H9 (cell line): ENCODE data around the gene GPC4. TPM values are rescaled to one million over a fixed set of nuclear protein-coding genes. Genes with fewer than 3 reads are reported as not detected.

Source experiments
- DNase-seq: peaks from one replicate; pipeline ENCODE4 v3.0.0-alpha.2; 2017
- H2AFZ ChIP-seq: one replicate; pipeline ENCODE4 v1.6.1; 2013; ENCODE audit warnings: mild to moderate bottlenecking, low read length, control low read depth, moderate library complexity
- H2AK5ac ChIP-seq: 2 replicates; pipeline ENCODE4 v1.6.1; 2013; ENCODE audit warnings: low read length, control low read depth, mixed read lengths; ENCODE audit not compliant: insufficient read length
- H2BK120ac ChIP-seq: one replicate; pipeline ENCODE4 v1.6.1; 2013; ENCODE audit warnings: low read depth, mild to moderate bottlenecking, low read length, control low read depth, inconsistent platforms; ENCODE audit not compliant: poor library complexity, severe bottlenecking
- H2BK12ac ChIP-seq: 2 replicates; pipeline ENCODE4 v1.6.1; 2013; ENCODE audit warnings: low read length, control low read depth, mixed read lengths, low read depth; ENCODE audit not compliant: insufficient read length
- H2BK15ac ChIP-seq: 2 replicates; pipeline ENCODE4 v1.6.1; 2013; ENCODE audit warnings: low read depth, low read length, control low read depth
- H2BK20ac ChIP-seq: one replicate; pipeline ENCODE4 v1.6.1; 2013; ENCODE audit warnings: low read depth, mild to moderate bottlenecking, low read length, control low read depth, inconsistent platforms; ENCODE audit not compliant: poor library complexity, severe bottlenecking
- H2BK5ac ChIP-seq: 2 replicates; pipeline ENCODE4 v1.6.1; 2013; ENCODE audit warnings: low read length, control low read depth, mixed read lengths; ENCODE audit not compliant: insufficient read length
- H3K14ac ChIP-seq: 2 replicates; pipeline ENCODE4 v1.6.1; 2013; ENCODE audit warnings: low read length, control low read depth; ENCODE audit not compliant: insufficient read depth
- H3K18ac ChIP-seq: 2 replicates; pipeline ENCODE4 v1.6.1; 2013; ENCODE audit warnings: low read depth, mild to moderate bottlenecking, mixed read lengths, low read length, control low read depth; ENCODE audit not compliant: insufficient read length
- H3K23ac ChIP-seq: 2 replicates; pipeline ENCODE4 v1.6.1; 2013; ENCODE audit warnings: low read length, control low read depth, mixed read lengths, low read depth; ENCODE audit not compliant: insufficient read length
- H3K23me2 ChIP-seq: 2 replicates; pipeline ENCODE4 v1.6.1; 2013; ENCODE audit warnings: low read depth, mild to moderate bottlenecking, mixed read lengths, low read length, control low read depth; ENCODE audit not compliant: insufficient read length, poor library complexity, severe bottlenecking
- H3K27ac ChIP-seq: 2 replicates; pipeline ENCODE4 v1.5.1; 2013; ENCODE audit warnings: low read length, control low read depth, mixed read lengths, low read depth; ENCODE audit not compliant: insufficient read length
- H3K27me3 ChIP-seq: 2 replicates; pipeline ENCODE4 v1.6.1; 2013; ENCODE audit warnings: low read length, control low read depth, inconsistent platforms; ENCODE audit not compliant: insufficient read depth
- H3K4ac ChIP-seq: 2 replicates; pipeline ENCODE4 v1.6.1; 2013; ENCODE audit warnings: low read depth, mild to moderate bottlenecking, control low read depth, inconsistent platforms, low read length, moderate library complexity
- H3K4me1 ChIP-seq: 2 replicates; pipeline ENCODE4 v1.6.1; 2013; ENCODE audit warnings: low read length, control low read depth, inconsistent platforms; ENCODE audit not compliant: insufficient read depth
- H3K4me2 ChIP-seq: 2 replicates; pipeline ENCODE4 v1.6.1; 2013; ENCODE audit warnings: low read length, control low read depth, mixed read lengths; ENCODE audit not compliant: insufficient read length, insufficient read depth
- H3K56ac ChIP-seq: 2 replicates; pipeline ENCODE4 v1.6.1; 2013; ENCODE audit warnings: low read depth, mild to moderate bottlenecking, mixed read lengths, low read length, control low read depth; ENCODE audit not compliant: insufficient read length
- H3K79me1 ChIP-seq: 2 replicates; pipeline ENCODE4 v1.6.1; 2013; ENCODE audit warnings: low read depth, mild to moderate bottlenecking, moderate library complexity, low read length, control low read depth, inconsistent platforms; ENCODE audit not compliant: insufficient read depth, poor library complexity, severe bottlenecking
- H3K79me2 ChIP-seq: 2 replicates; pipeline ENCODE4 v1.6.1; 2013; ENCODE audit warnings: low read length, control low read depth, inconsistent platforms; ENCODE audit not compliant: insufficient read depth
- H3K9ac ChIP-seq: 2 replicates; pipeline ENCODE4 v1.6.1; 2013; ENCODE audit warnings: low read length, control low read depth, mixed read lengths; ENCODE audit not compliant: insufficient read length; ENCODE audit errors: extremely low read depth
- H3K9me3 ChIP-seq: one replicate; pipeline ENCODE4 v1.6.1; 2013; ENCODE audit warnings: low read depth, low read length, inconsistent platforms; ENCODE audit not compliant: control insufficient read depth
- H3T11ph ChIP-seq: one replicate; pipeline ENCODE4 v1.6.1; 2013; ENCODE audit warnings: mild to moderate bottlenecking, low read length, control low read depth, inconsistent platforms
- H4K20me1 ChIP-seq: one replicate; pipeline ENCODE4 v1.6.1; 2013; ENCODE audit not compliant: control insufficient read depth, insufficient read length, insufficient read depth
- H4K5ac ChIP-seq: 2 replicates; pipeline ENCODE4 v1.6.1; 2013; ENCODE audit warnings: low read depth, mild to moderate bottlenecking, mixed read lengths, low read length, control low read depth; ENCODE audit not compliant: insufficient read length
- H4K8ac ChIP-seq: replicated peaks from 2 replicates; pipeline ENCODE4 v1.6.1; 2013; ENCODE audit warnings: low read length, control low read depth, mixed read lengths, low read depth; ENCODE audit not compliant: insufficient read length
- H4K91ac ChIP-seq: 2 replicates; pipeline ENCODE4 v1.6.1; 2013; ENCODE audit warnings: low read depth, mild to moderate bottlenecking, moderate library complexity, mixed read lengths, low read length, control low read depth; ENCODE audit not compliant: insufficient read length
- H3K27ac Mint-ChIP-seq, 3 experiments: 2 replicates in 2 of 3; 3 replicates in 1 of 3; pipeline ENCODE4 v1.8.0; 2020 to 2021; ENCODE audit warnings: mixed read lengths in 3 of 3, mild to moderate bottlenecking in 1 of 3, moderate library complexity in 1 of 3
- H3K27me3 Mint-ChIP-seq: 2 replicates; pipeline ENCODE4 v1.8.0; 2021; ENCODE audit warnings: low read depth, mild to moderate bottlenecking, moderate library complexity, mixed read lengths
- H3K36me3 Mint-ChIP-seq, 3 experiments: 2 replicates in 2 of 3; 3 replicates in 1 of 3; pipeline ENCODE4 v1.8.0; 2020 to 2021; ENCODE audit warnings: low read depth in 3 of 3, mixed read lengths in 3 of 3; ENCODE audit not compliant: insufficient read depth in 1 of 3
- H3K4me1 Mint-ChIP-seq, 2 experiments: 2 replicates each; pipeline ENCODE4 v1.8.0; 2020; ENCODE audit warnings: mixed read lengths in 2 of 2
- H3K4me3 Mint-ChIP-seq, 2 experiments: 2 replicates in 1 of 2; 3 replicates in 1 of 2; pipeline ENCODE4 v1.8.0; 2020 to 2021; ENCODE audit warnings: mild to moderate bottlenecking in 2 of 2, mixed read lengths in 2 of 2, moderate library complexity in 1 of 2
- H3K9me3 Mint-ChIP-seq, 2 experiments: 2 replicates in 1 of 2; 3 replicates in 1 of 2; pipeline ENCODE4 v1.8.0; 2020; ENCODE audit warnings: mild to moderate bottlenecking in 2 of 2, mixed read lengths in 2 of 2, moderate library complexity in 1 of 2
- total RNA-seq: library from RNA; stranded (reverse); gene quantifications from 2 replicates; pipeline ENCODE4 v1.2.1, GENCODE V29; 2021
- TF ChIP-seq, protein P1 (sequence below): fragments of 200-600 bp; sonication (generic); conservative IDR thresholded peaks from 3 replicates; pipeline ENCODE4 v1.8.0; 2021; ENCODE audit warnings: antibody characterized with exemption, mild to moderate bottlenecking

GPC4 gene
- total RNA-seq, 1 experiment from 2014 or later, result 416 TPM

DNA sequence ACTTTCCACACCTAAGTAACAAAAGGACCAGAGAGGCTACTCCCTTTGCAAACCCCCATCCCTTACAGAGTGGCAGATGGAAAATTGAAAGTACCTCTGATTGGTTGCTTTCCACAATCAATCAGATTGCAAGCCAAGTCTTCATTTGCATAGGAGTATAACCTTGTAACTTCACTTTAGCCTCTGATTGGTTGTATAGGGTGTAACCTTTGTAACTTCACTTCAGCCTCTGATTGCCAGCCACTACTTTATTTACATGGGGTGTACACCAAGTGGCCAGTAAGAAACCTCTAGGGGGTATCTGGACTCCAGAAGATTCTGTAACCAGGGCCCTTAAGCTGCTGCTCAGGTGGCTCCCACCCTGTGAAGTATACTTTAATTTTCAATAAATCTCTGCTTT lies 48.6 kb downstream of the GPC4 start:
- no peak overlapping the region for H2AFZ ChIP-seq
- Mint-ChIP-seq H3K27me3 (no peaks in the 10 kb centered on the region), H3K27ac (no peak overlapping the region)

More for the DNA sequence above, 48.6 kb downstream of the GPC4 start:
- H3T11ph ChIP-seq, result no peak overlapping the region
- H3K27me3 ChIP-seq, result no peaks in the 10 kb centered on the region
- no peak overlapping the region for H3K18ac ChIP-seq
- no peaks in the 10 kb centered on the region for H4K20me1 ChIP-seq
- no peaks in the 10 kb centered on the region for H3K9me3 Mint-ChIP-seq
- no peak overlapping the region for H4K91ac ChIP-seq
- H3K56ac ChIP-seq, result no peak overlapping the region
- H3K9me3 ChIP-seq, result no peaks in the 10 kb centered on the region
- DNase-seq, result no peak
- TF ChIP-seq, protein P1, sequence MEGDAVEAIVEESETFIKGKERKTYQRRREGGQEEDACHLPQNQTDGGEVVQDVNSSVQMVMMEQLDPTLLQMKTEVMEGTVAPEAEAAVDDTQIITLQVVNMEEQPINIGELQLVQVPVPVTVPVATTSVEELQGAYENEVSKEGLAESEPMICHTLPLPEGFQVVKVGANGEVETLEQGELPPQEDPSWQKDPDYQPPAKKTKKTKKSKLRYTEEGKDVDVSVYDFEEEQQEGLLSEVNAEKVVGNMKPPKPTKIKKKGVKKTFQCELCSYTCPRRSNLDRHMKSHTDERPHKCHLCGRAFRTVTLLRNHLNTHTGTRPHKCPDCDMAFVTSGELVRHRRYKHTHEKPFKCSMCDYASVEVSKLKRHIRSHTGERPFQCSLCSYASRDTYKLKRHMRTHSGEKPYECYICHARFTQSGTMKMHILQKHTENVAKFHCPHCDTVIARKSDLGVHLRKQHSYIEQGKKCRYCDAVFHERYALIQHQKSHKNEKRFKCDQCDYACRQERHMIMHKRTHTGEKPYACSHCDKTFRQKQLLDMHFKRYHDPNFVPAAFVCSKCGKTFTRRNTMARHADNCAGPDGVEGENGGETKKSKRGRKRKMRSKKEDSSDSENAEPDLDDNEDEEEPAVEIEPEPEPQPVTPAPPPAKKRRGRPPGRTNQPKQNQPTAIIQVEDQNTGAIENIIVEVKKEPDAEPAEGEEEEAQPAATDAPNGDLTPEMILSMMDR, result no peak
- no peak overlapping the region for H2BK12ac ChIP-seq
- H2BK120ac ChIP-seq, result no peak overlapping the region
- no peak overlapping the region for H3K4ac ChIP-seq
- H4K8ac ChIP-seq, result no peak overlapping the region
- no peak overlapping the region for H3K14ac ChIP-seq
- H2BK5ac ChIP-seq, result no peak overlapping the region
- H2AK5ac ChIP-seq, result no peak overlapping the region
- H3K79me1 ChIP-seq, result peaks cover 4% of the 10 kb centered on the region
- H2BK15ac ChIP-seq, result no peak overlapping the region
- no peak overlapping the region for H2BK20ac ChIP-seq
- no peak overlapping the region for H4K5ac ChIP-seq
- H3K9ac ChIP-seq, result no peak overlapping the region
- H3K4me1 ChIP-seq, result peaks cover 4% of the 10 kb centered on the region
- peaks cover 55% of the 10 kb centered on the region for H3K79me2 ChIP-seq
- no peaks in the 10 kb centered on the region for H3K23me2 ChIP-seq
- no peak overlapping the region for H3K23ac ChIP-seq
- H3K4me1 Mint-ChIP-seq, result peaks cover 81 to 82% of the 10 kb centered on the region in 2 experiments
- H3K4me3 Mint-ChIP-seq, result no peak overlapping the region
- H3K27ac ChIP-seq, result no peak overlapping the region
- H3K4me2 ChIP-seq, result no peak overlapping the region
- H3K36me3 Mint-ChIP-seq, result peaks cover 0 to 21% (median 15%) of the 10 kb centered on the region in 3 experiments; a peak in 5 of 7 replicates
